Neuron (in vitro differentiated cells): Measurements from ENCODE around the gene ALK.

ENCODE experiments used
- H2AFZ ChIP-seq: one replicate; pipeline ENCODE4 v1.6.1; 2013; ENCODE audit warnings: low read depth, mild to moderate bottlenecking, inconsistent platforms, low read length, moderate library complexity
- H3K27me3 ChIP-seq: one replicate; pipeline ENCODE4 v1.6.1; 2013; ENCODE audit warnings: low read length; ENCODE audit not compliant: insufficient read depth
- H3K36me3 ChIP-seq: one replicate; pipeline ENCODE4 v1.6.1; 2013; ENCODE audit warnings: low read length; ENCODE audit not compliant: insufficient read depth
- H3K4me1 ChIP-seq: one replicate; pipeline ENCODE4 v1.6.1; 2013; ENCODE audit warnings: low read length; ENCODE audit not compliant: insufficient read depth
- H3K4me3 ChIP-seq: 2 replicates; pipeline ENCODE4 v1.5.1; 2013; ENCODE audit warnings: mild to moderate bottlenecking, low read length, moderate library complexity
- H3K9me3 ChIP-seq: one replicate; pipeline ENCODE4 v1.6.1; 2013; ENCODE audit warnings: low read length

Gene ALK

GRCh38 chr2:29215739-29216608, 705.4 kb downstream of the ALK start:
- no peaks in the 10 kb centered on the region for H3K9me3 ChIP-seq
- no peaks in the 10 kb centered on the region for H3K27me3 ChIP-seq
- H3K36me3 ChIP-seq = no peaks in the 10 kb centered on the region
- no peak overlapping the region for H2AFZ ChIP-seq
- peaks cover 6% of the 10 kb centered on the region for H3K4me1 ChIP-seq
- H3K4me3 ChIP-seq = no peak overlapping the region

GRCh38 chr2:29215073-29215472, 706.3 kb downstream of the ALK start:
- no peak overlapping the region for H2AFZ ChIP-seq
- peaks cover 6% of the 10 kb centered on the region for H3K4me1 ChIP-seq
- H3K4me3 ChIP-seq = no peak overlapping the region
- no peaks in the 10 kb centered on the region for H3K36me3 ChIP-seq
- no peaks in the 10 kb centered on the region for H3K9me3 ChIP-seq
- no peaks in the 10 kb centered on the region for H3K27me3 ChIP-seq

GRCh38 chr2:29213888-29214291, 707.5 kb downstream of the ALK start:
- Histone ChIP-seq H3K4me3 (no peak overlapping the region), H2AFZ (no peak overlapping the region), H3K36me3 (no peaks in the 10 kb centered on the region), H3K4me1 (peaks cover 6% of the 10 kb centered on the region), H3K9me3 (no peaks in the 10 kb centered on the region), H3K27me3 (no peaks in the 10 kb centered on the region)

DNA sequence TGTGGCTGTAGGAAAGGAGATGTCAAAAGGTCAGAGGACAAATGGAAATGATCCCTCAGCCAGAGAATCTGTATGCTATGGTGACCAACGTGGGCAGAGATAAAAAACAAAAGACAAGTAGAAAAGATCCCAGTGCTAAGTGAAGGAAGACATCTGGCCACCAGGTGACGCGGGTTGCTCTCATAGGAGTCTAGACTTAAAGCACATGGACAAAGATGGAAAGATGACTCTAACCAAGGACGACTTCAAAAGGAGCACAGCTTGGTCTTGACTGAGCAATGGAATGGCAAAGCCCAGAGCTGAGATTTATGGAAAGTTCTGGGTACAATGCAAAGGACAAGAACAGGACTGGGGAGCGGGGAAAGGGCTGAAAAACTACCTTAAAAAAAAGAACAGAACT, 709.4 kb downstream of the ALK start:
- Histone ChIP-seq H3K9me3 (no peaks in the 10 kb centered on the region), H3K27me3 (no peaks in the 10 kb centered on the region), H2AFZ (no peak overlapping the region), H3K4me1 (peaks cover 6% of the 10 kb centered on the region), H3K36me3 (no peaks in the 10 kb centered on the region), H3K4me3 (no peak overlapping the region)

GRCh38 chr2:29209551-29209950, 711.8 kb downstream of the ALK start:
- no peaks in the 10 kb centered on the region for H3K27me3 ChIP-seq
- H3K4me3 ChIP-seq = no peak overlapping the region
- H3K9me3 ChIP-seq = peaks cover 2% of the 10 kb centered on the region
- no peaks in the 10 kb centered on the region for H3K36me3 ChIP-seq
- H2AFZ ChIP-seq = no peak overlapping the region
- H3K4me1 ChIP-seq = peaks cover 2% of the 10 kb centered on the region

DNA sequence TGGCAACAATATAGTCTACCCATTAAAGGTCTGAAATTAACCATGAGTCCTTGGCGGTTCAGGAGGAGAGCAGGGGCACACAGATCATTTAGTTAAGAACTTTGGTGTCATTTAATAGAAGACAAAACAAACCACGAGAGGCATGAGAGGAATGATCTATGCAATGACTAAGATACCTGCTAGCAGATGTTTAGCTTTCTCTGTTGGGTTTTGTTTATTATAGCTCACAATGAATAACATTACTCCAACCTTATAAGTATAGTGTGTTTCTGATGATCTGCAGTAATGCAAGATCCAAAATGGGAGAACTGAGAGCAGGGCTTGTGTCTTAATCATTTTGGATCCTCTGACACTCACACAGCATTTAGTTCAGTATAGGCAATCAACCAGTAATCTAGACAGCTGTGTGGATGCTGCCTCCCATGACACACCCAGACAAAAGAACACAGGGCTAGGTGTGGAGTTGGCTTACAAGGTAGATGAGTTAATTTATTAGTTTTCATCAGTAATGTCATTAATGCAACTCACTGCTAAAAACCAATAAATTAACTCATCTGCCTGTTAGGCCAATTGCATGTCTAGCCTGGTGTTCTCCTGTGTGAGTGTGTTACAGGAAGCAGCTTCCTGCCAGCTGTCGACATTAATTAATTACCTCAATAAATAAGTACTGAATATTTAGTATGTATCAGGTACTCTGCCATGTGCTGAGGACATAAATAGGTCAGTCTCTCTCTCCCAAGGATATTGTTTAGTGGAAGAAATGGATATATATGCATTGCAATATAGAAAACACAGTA, 713.8 kb downstream of the ALK start:
- no peak overlapping the region for H2AFZ ChIP-seq
- no peak overlapping the region for H3K4me3 ChIP-seq
- peaks cover 2% of the 10 kb centered on the region for H3K9me3 ChIP-seq
- no peaks in the 10 kb centered on the region for H3K36me3 ChIP-seq
- no peaks in the 10 kb centered on the region for H3K27me3 ChIP-seq
- H3K4me1 ChIP-seq = no peaks in the 10 kb centered on the region

DNA sequence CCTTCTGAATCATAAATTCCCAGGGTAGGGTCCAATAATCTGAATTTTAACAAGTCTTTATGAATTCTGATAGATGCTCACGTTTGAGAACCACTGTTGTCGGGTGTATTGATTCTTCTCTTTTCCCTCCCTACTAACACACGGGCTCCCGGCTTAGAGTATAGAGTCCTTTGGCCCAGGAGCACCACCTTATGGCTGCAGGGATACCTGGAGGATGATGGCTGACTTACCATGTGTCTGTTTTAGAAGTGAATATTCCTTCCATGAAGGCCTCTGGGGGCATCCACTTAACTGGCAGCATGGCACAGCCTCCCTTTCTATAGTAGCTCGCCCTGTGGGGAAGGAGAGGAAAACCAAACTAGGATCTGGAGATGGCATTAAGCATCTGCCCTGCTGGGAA, 714.4 kb downstream of the ALK start:
- H3K27me3 ChIP-seq = no peaks in the 10 kb centered on the region

GRCh38 chr2:29202819-29203495, 718.4 kb downstream of the ALK start:
- no peak overlapping the region for H3K4me3 ChIP-seq
- no peaks in the 10 kb centered on the region for H3K4me1 ChIP-seq
- H3K27me3 ChIP-seq = no peaks in the 10 kb centered on the region
- H2AFZ ChIP-seq = no peak overlapping the region
- H3K9me3 ChIP-seq = peaks cover 2% of the 10 kb centered on the region
- H3K36me3 ChIP-seq = no peaks in the 10 kb centered on the region

More for the DNA sequence above, 714.4 kb downstream of the ALK start:
- H3K36me3 ChIP-seq = no peaks in the 10 kb centered on the region
- no peaks in the 10 kb centered on the region for H3K4me1 ChIP-seq
- H3K4me3 ChIP-seq = no peak overlapping the region
- no peak overlapping the region for H2AFZ ChIP-seq
- peaks cover 2% of the 10 kb centered on the region for H3K9me3 ChIP-seq

DNA sequence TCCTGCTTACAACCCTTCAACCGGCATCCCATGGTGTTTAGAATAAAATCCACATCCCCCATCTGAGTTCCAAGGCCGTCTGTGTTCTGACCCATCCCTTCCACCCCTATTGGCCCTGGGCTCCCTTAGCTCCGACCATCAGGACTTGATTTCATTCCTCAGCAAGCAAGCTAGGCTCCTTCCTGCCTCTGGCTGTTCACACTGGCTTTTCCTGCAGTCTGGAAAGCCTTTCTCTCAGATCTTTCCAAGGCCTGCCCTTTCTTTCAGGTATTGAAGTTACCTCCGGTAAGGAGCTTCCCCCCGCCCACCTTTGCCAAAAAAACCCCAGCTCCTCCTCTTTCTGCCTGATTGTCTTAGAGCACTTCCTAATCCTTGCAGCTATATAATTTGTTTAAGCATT, 719.4 kb downstream of the ALK start:
- no peak overlapping the region for H3K4me3 ChIP-seq
- no peak overlapping the region for H2AFZ ChIP-seq
- H3K27me3 ChIP-seq = no peaks in the 10 kb centered on the region

DNA sequence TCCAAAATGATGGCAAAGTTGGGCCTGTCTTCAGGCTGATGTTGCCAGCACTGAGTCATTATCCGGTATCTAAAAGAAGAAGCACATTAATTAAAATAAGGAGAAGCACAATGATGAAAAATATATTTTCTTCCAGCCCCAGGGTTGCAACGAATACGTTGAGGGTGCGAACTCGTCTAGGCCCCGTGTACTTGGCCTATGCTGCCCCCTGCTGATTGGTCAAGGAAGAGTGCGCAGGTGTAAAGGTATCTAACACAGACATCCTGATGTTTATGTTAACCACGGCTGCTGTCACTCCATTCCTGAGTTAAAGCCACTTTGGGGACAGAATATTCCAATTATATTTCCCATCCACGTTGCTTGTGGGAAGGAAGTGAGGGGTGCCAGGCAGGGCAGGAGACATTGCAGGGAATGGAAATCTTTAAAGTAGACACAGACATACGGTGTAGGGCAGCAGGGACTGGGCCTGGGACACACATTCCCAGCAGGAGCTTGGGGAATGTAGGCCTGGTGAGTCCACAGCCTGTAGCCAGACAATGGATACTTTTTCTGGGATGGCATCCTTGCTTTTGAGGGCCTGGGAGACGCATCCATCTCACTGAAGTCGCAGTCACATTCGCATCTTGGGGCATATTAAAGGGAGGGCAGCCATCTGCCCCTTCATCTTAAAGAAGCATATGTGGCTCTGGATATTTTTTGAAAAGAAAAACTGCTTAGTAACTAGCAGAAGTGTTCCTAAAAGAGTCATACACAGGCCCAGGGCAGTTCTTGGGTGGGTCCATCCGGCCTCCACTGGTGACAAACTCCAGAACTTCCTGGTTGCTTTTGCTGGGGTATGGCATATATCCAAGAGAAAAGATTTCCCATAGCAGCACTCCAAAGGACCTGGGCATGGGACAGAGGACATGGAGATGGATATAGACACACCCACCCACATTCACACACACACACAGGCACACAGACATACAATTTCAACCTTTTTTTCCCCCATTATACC, 724.3 kb downstream of the ALK start:
- Histone ChIP-seq H3K36me3 (no peaks in the 10 kb centered on the region), H2AFZ (no peak overlapping the region), H3K27me3 (no peaks in the 10 kb centered on the region), H3K4me1 (no peaks in the 10 kb centered on the region), H3K9me3 (no peaks in the 10 kb centered on the region), H3K4me3 (no peak overlapping the region)

More for the DNA sequence above, 719.4 kb downstream of the ALK start:
- H3K9me3 ChIP-seq = peaks cover 2% of the 10 kb centered on the region
- no peaks in the 10 kb centered on the region for H3K4me1 ChIP-seq
- H3K36me3 ChIP-seq = no peaks in the 10 kb centered on the region

- Histone ChIP-seq H3K9me3 (no peaks in the 10 kb centered on the region), H3K4me3 (no peak overlapping the region), H2AFZ (no peak overlapping the region), H3K4me1 (no peaks in the 10 kb centered on the region), H3K36me3 (no peaks in the 10 kb centered on the region), H3K27me3 (no peaks in the 10 kb centered on the region)
These were observed 725.6 kb downstream of the ALK start for GRCh38 chr2:29195796-29196195.

DNA sequence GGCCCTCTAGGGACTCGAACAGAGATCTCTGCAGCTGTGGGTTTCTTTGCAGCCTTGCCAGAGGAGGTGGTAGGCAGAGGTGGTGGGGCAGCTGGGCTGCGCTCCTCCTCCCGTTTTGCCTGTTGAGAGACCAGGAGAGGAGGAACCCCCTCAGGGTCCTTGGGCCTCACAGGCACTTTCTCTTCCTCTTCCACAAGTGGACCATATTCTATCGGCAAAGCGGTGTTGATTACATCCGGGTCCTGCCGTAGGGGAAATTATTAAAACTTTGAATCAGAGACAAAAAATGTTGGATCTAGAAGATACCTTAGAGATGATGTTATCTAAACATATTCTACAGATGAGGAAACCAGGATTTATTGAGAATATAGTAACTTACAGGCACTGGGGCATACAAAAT, 727.7 kb downstream of the ALK start:
- Histone ChIP-seq H3K4me3 (no peak overlapping the region), H3K4me1 (no peaks in the 10 kb centered on the region), H3K27me3 (no peaks in the 10 kb centered on the region), H3K36me3 (no peaks in the 10 kb centered on the region), H3K9me3 (no peaks in the 10 kb centered on the region), H2AFZ (no peak overlapping the region)
